ENCODE results near the gene HTRA3. TPM values are rescaled to one million over a fixed set of nuclear protein-coding genes. Genes with fewer than 3 reads are reported as not detected.
A peak's percentile ranks its signal among the peaks of the same experiment; 100 is the strongest.

Gene HTRA3
- total and polyA plus RNA-seq, 8 donors = 0.56 to 15.6 (median 2.7) TPM

DNA sequence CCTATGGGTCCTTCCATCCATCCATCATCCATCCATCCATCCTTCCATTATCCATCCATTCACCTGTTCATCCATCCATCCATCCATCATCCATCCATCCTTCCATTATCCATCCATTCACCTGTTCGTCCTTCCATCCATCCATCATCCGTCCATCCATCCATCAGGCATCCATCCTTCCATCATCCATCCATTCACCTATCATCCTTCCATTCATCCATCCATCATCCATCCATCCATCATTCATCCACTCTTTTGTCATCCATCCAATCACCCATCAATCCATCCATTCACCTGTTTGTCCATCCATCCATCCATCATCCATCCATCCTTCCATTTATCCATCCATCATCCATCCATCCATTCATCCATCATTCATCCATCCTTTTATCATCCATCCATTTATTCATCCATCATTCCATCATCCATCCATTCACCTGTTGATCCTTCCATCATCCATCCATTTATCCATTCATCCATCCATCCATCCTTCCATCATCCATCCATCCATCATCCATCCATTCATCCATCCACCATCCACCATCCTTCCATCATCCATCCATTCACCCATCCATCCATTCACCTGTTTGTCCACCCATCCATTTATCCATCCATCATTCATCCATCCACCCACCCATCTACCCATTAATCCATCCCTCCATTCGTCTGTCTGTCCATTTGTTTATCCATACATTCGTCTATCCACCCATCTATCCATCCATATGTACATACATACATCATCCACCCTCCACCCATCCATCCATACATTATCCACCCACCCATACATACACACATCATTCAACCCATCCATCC is 35.7 kb upstream of the HTRA3 start:
- DNase-seq = no peak
- FAIRE-seq = no peak
- intact Hi-C loops (cut with DNase I) = no loop called here
- Histone ChIP-seq H3K9me3 (no peaks in the 10 kb centered on the region), H3K4me3 (no peak overlapping the region), H3K27ac (no peak overlapping the region), H3K27me3 (no peaks in the 10 kb centered on the region), H3K4me1 (no peaks in the 10 kb centered on the region), H3K36me3 (peaks cover 0 to 26% (median 8%) of the 10 kb centered on the region in 3 donors)
- ATAC-seq = no peak
- TF ChIP-seq, protein P1, sequence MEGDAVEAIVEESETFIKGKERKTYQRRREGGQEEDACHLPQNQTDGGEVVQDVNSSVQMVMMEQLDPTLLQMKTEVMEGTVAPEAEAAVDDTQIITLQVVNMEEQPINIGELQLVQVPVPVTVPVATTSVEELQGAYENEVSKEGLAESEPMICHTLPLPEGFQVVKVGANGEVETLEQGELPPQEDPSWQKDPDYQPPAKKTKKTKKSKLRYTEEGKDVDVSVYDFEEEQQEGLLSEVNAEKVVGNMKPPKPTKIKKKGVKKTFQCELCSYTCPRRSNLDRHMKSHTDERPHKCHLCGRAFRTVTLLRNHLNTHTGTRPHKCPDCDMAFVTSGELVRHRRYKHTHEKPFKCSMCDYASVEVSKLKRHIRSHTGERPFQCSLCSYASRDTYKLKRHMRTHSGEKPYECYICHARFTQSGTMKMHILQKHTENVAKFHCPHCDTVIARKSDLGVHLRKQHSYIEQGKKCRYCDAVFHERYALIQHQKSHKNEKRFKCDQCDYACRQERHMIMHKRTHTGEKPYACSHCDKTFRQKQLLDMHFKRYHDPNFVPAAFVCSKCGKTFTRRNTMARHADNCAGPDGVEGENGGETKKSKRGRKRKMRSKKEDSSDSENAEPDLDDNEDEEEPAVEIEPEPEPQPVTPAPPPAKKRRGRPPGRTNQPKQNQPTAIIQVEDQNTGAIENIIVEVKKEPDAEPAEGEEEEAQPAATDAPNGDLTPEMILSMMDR (IDR thresholded peaks at IDR 0.05) = no peak
- 88 to 98% methylated on average over 4 of the region's 4 CpGs for WGBS, 2 donors

DNA sequence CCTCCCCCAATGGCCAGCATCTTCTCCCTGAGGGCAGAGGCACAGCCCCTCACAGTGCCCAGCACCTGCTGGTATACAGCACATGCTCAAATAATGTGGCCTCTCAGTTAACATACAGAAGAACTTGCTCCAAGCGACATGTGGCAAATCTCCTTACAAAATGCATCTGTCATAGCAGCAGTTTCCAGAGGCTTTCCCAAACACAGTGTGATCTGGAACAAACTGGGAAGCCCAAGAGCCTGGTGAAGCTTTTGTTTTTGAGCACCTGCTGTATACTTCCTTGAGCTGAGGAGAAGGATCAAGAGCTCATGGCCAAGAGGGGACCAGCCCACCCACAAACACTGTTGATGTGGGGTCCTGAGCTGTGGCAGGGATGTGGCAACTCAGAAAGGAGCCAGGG is 34.8 kb upstream of the HTRA3 start:
- peaks cover 0 to 26% (median 8%) of the 10 kb centered on the region in 3 donors for H3K36me3 ChIP-seq
- H3K4me1 ChIP-seq = no peaks in the 10 kb centered on the region
- FAIRE-seq = no peak
- no peak overlapping the region for H3K4me3 ChIP-seq
- DNase-seq = peak in 1 of 6 donors; percentile 7
- no peak overlapping the region for H3K27ac ChIP-seq
- no peaks in the 10 kb centered on the region for H3K27me3 ChIP-seq
- TF ChIP-seq, protein P1 (IDR thresholded peaks at IDR 0.05) = no peak
- H3K9me3 ChIP-seq = no peaks in the 10 kb centered on the region
- no peak for ATAC-seq
- 98 to 100% methylated on average over 1 of the region's 1 CpG for WGBS, 2 donors
- intact Hi-C loops (cut with DNase I) = no loop called here

DNA sequence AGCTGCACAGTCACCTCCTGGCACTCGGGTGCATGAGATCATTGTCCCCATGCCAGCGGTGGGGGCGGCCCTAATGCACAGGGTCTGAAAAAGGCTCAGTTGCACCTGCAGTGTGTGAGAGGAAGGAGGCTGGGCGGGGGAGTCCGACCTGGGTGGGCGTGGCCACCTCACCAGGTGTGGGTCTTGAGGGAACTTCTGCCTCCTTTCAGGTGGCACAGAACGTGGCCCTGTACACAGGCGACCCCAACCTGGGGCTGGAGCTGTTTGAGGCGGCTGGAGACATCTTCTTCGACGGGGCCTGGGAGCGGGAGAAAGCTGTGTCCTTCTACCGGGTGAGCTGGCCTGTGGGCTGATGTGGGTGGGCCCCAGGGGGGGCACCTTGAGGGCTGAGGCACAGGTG is 34.3 kb upstream of the HTRA3 start:
- TF ChIP-seq, protein P1 (IDR thresholded peaks at IDR 0.05) = no peak
- Histone ChIP-seq H3K36me3 (peaks cover 0 to 26% (median 8%) of the 10 kb centered on the region in 3 donors), H3K4me1 (no peaks in the 10 kb centered on the region), H3K4me3 (no peak overlapping the region), H3K27me3 (no peaks in the 10 kb centered on the region), H3K27ac (no peak overlapping the region), H3K9me3 (no peaks in the 10 kb centered on the region)
- DNase-seq = peak in 2 of 6 donors; percentile 22 to 59
- FAIRE-seq = no peak
- WGBS, 2 donors = 83 to 85% methylated on average over 13 of the region's 13 CpGs
- no peak for ATAC-seq
- intact Hi-C loops (cut with DNase I) = no loop called here

DNA sequence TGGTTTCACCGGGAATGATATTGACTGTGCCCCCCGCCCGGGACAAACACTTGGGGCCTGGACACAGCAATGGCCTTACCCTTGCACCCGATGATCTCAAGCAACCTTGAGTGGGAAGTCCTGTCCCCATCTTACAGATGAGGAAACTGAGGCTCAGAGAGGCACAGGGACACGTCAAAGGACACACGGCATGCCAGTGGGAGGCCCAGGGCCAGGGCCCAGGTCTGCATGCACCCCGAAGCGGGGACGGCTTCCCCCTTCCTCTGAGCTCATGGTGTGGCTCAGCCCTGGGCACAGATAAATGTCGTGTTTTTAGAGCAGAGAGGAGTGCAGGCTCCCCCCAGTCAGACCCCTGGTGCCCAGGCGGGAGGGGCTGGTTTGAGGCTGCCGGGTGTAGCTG is 33.9 kb upstream of the HTRA3 start:
- H3K27me3 ChIP-seq = no peaks in the 10 kb centered on the region
- peaks cover 0 to 26% (median 8%) of the 10 kb centered on the region in 3 donors for H3K36me3 ChIP-seq
- H3K4me1 ChIP-seq = no peaks in the 10 kb centered on the region
- H3K27ac ChIP-seq = no peak overlapping the region
- whole genome bisulfite sequencing, 2 donors = 95 to 96% methylated on average over 12 of the region's 12 CpGs
- no peak overlapping the region for H3K4me3 ChIP-seq
- TF ChIP-seq, protein P1 (IDR thresholded peaks at IDR 0.05) = no peak
- DNase-seq = peak in 1 of 6 donors; percentile 41
- no peak for ATAC-seq
- intact Hi-C loops (cut with DNase I) = no loop called here
- H3K9me3 ChIP-seq = no peaks in the 10 kb centered on the region
- no peak for FAIRE-seq
